SK-N-SH treated with all-trans-retinoic acid at 6 μM for 48 hours (cell line): Measurements from ENCODE around the gene ZGPAT.

Experiments used
- ATAC-seq: fragments of 200-7000 bp; cut with Tn5 transposase; 3 replicates; pipeline ENCODE4 v1.9.1; 2020; ENCODE audit warnings: mild to moderate bottlenecking, moderate library complexity
- ARNTL ChIP-seq: fragments of 450-650 bp; formaldehyde crosslinking; IDR thresholded peaks from 2 replicates; pipeline ENCODE4 v1.5.0; 2020; ENCODE audit warnings: low read depth, mild to moderate bottlenecking, moderate library complexity, borderline replicate concordance
- BACH2 ChIP-seq: fragments of 250-450 bp; sonication (Bioruptor Pico); IDR thresholded peaks from 2 replicates; pipeline ENCODE4 v1.9.0; 2021; ENCODE audit warnings: mild to moderate bottlenecking, borderline replicate concordance
- CSDC2 ChIP-seq: fragments of 250-450 bp; sonication (Bioruptor Pico); IDR thresholded peaks from 2 replicates; pipeline ENCODE4 v1.5.0; 2020; ENCODE audit warnings: mild to moderate bottlenecking, moderate library complexity
- CSRNP3 ChIP-seq: fragments of 250-450 bp; sonication (Bioruptor Pico); IDR thresholded peaks from 2 replicates; pipeline ENCODE4 v1.5.1; 2021; ENCODE audit warnings: mild to moderate bottlenecking, moderate library complexity
- ESRRG ChIP-seq: fragments of 250-450 bp; sonication (Bioruptor Pico); IDR thresholded peaks from 2 replicates; pipeline ENCODE4 v1.6.1; 2021; ENCODE audit warnings: mild to moderate bottlenecking
- GLIS3 ChIP-seq: fragments of 250-450 bp; sonication (Bioruptor Pico); IDR thresholded peaks from 2 replicates; pipeline ENCODE4 v1.5.0; 2020; ENCODE audit warnings: mild to moderate bottlenecking, moderate library complexity
- ISL1 ChIP-seq: fragments of 250-450 bp; sonication (Bioruptor Pico); IDR thresholded peaks from 2 replicates; pipeline ENCODE4 v2.1.2; 2022; ENCODE audit warnings: mild to moderate bottlenecking, moderate library complexity
- OSR1 ChIP-seq: fragments of 250-450 bp; sonication (Bioruptor Pico); IDR thresholded peaks from 2 replicates; pipeline ENCODE4 v1.8.0; 2022; ENCODE audit warnings: moderate library complexity, mild to moderate bottlenecking, inconsistent platforms
- PATZ1 ChIP-seq: fragments of 250-450 bp; sonication (Bioruptor Pico); IDR thresholded peaks from 2 replicates; pipeline ENCODE4 v1.8.0; 2020; ENCODE audit warnings: mild to moderate bottlenecking, moderate library complexity, borderline replicate concordance
- PPARA ChIP-seq: fragments of 250-450 bp; sonication (Bioruptor Pico); IDR thresholded peaks from 2 replicates; pipeline ENCODE4 v1.5.0; 2020; ENCODE audit warnings: mild to moderate bottlenecking, borderline replicate concordance
- RARB ChIP-seq: fragments of 250-450 bp; sonication (Bioruptor Pico); IDR thresholded peaks from 2 replicates; pipeline ENCODE4 v1.8.0; 2021; ENCODE audit warnings: mild to moderate bottlenecking, moderate library complexity
- SNAI2 ChIP-seq: fragments of 250-450 bp; sonication (Bioruptor Pico); IDR thresholded peaks from 2 replicates; pipeline ENCODE4 v1.5.0; 2020; ENCODE audit warnings: mild to moderate bottlenecking, moderate library complexity
- TCF4 ChIP-seq: fragments of 250-450 bp; sonication (Bioruptor Pico); IDR thresholded peaks from 2 replicates; pipeline ENCODE4 v1.8.0; 2021; ENCODE audit warnings: mild to moderate bottlenecking, moderate library complexity, borderline replicate concordance
- TOX ChIP-seq: fragments of 250-450 bp; sonication (Bioruptor Pico); IDR thresholded peaks from 2 replicates; pipeline ENCODE4 v1.8.0; 2021; ENCODE audit warnings: mild to moderate bottlenecking, moderate library complexity, borderline replicate concordance
- TSHZ2 ChIP-seq: fragments of 250-450 bp; sonication (Bioruptor Pico); IDR thresholded peaks from 2 replicates; pipeline ENCODE4 v1.5.0; 2020; ENCODE audit warnings: mild to moderate bottlenecking, moderate library complexity
- ZC3H10 ChIP-seq: fragments of 250-450 bp; sonication (Bioruptor Pico); IDR thresholded peaks from 2 replicates; pipeline ENCODE4 v1.5.1; 2021; ENCODE audit warnings: mild to moderate bottlenecking, moderate library complexity
- ZFP3 ChIP-seq: fragments of 250-450 bp; sonication (Bioruptor Pico); IDR thresholded peaks from 2 replicates; pipeline ENCODE4 v1.5.0; 2020; ENCODE audit warnings: mild to moderate bottlenecking, moderate library complexity
- ZFP30 ChIP-seq: fragments of 450-650 bp; formaldehyde crosslinking; IDR thresholded peaks from 2 replicates; pipeline ENCODE4 v1.5.0; 2022; ENCODE audit warnings: mild to moderate bottlenecking, moderate library complexity
- ZNF565 ChIP-seq: fragments of 450-650 bp; formaldehyde crosslinking; conservative IDR thresholded peaks from 2 replicates; pipeline ENCODE4 v1.5.0; 2020; ENCODE audit warnings: low read depth, mild to moderate bottlenecking, moderate library complexity
- ZNF70 ChIP-seq: fragments of 450-650 bp; formaldehyde crosslinking; IDR thresholded peaks from 2 replicates; pipeline ENCODE4 v1.5.0; 2020; ENCODE audit warnings: mild to moderate bottlenecking, moderate library complexity
- ZNF8 ChIP-seq: fragments of 450-650 bp; formaldehyde crosslinking; IDR thresholded peaks from 2 replicates; pipeline ENCODE4 v1.5.0; 2020; ENCODE audit warnings: mild to moderate bottlenecking, moderate library complexity
- TF ChIP-seq, protein P1 (sequence below): fragments of 250-450 bp; sonication (Bioruptor Pico); IDR thresholded peaks from 2 replicates; pipeline ENCODE4 v1.5.1; 2020; ENCODE audit warnings: low read depth, mild to moderate bottlenecking, moderate library complexity
- TF ChIP-seq, protein P2 (sequence below): fragments of 250-450 bp; sonication (Bioruptor Pico); IDR thresholded peaks from 2 replicates; pipeline ENCODE4 v1.8.0; 2021; ENCODE audit warnings: low read depth, mild to moderate bottlenecking, moderate library complexity, borderline replicate concordance

ZGPAT gene

DNA sequence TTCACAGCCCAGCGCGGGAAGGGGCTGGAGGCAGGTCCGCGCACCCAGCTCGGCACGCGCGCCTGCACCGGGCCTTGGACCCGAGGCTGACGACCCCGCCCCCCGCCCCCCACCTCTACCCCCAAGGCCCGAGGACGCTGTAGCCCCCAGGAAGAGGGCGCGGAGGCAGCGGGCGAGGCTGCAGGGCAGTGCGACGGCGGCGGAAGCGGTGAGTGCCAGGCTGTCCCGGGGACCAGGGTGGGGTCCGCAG lies 29.8 kb downstream of the ZGPAT start:
- no peak for ATAC-seq
- TF ChIP-seq, protein P1, sequence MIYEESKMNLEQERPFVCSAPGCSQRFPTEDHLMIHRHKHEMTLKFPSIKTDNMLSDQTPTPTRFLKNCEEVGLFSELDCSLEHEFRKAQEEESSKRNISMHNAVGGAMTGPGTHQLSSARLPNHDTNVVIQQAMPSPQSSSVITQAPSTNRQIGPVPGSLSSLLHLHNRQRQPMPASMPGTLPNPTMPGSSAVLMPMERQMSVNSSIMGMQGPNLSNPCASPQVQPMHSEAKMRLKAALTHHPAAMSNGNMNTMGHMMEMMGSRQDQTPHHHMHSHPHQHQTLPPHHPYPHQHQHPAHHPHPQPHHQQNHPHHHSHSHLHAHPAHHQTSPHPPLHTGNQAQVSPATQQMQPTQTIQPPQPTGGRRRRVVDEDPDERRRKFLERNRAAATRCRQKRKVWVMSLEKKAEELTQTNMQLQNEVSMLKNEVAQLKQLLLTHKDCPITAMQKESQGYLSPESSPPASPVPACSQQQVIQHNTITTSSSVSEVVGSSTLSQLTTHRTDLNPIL (CRISPR knock-in tag), result no peak
- no peak for TF ChIP-seq PPARA (CRISPR knock-in tag)
- TF ChIP-seq PATZ1 (CRISPR knock-in tag), result no peak
- no peak for TF ChIP-seq ZC3H10 (CRISPR knock-in tag)
- no peak for TF ChIP-seq ARNTL (CRISPR knock-in tag)
- no peak for TF ChIP-seq ZNF70 (CRISPR knock-in tag)
- no peak for TF ChIP-seq ESRRG (CRISPR knock-in tag)
- no peak for TF ChIP-seq ZNF8 (CRISPR knock-in tag)
- TF ChIP-seq TCF4 (CRISPR knock-in tag), result no peak
- no peak for TF ChIP-seq GLIS3 (CRISPR knock-in tag)
- TF ChIP-seq CSDC2, result no peak

DNA sequence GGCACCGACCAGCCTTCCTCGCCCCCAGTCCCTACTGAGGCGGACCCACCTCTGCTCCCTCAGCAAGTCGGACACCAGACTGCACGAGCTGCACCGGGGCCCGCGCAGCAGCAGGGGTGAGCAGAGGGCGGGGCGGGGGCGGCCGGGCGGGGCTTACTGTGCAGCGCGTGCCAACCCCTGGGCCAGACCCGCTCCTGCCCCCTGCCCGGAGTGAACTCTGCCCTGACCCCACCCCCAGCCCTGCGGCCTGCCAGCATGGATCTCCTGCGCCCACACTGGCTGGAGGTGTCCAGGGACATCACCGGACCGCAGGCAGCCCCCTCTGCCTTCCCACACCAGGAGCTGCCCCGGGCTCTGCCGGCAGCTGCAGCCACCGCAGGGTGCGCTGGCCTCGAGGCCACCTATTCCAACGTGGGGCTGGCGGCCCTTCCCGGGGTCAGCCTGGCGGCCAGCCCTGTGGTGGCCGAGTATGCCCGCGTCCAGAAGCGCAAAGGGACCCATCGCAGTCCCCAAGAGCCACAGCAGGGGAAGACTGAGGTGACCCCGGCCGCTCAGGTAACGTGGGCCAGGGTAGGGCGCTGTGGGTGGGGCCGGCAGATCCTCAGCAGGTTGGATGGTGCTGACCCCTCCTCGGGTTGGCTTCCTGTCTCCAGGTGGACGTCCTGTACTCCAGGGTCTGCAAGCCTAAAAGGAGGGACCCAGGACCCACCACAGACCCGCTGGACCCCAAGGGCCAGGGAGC lies 30.3 kb downstream of the ZGPAT start:
- TF ChIP-seq ZFP30 (CRISPR knock-in tag) (no peak), ISL1 (no peak), TOX (CRISPR knock-in tag) (no peak), ZFP3 (CRISPR knock-in tag) (no peak)
- TF ChIP-seq, protein P2, sequence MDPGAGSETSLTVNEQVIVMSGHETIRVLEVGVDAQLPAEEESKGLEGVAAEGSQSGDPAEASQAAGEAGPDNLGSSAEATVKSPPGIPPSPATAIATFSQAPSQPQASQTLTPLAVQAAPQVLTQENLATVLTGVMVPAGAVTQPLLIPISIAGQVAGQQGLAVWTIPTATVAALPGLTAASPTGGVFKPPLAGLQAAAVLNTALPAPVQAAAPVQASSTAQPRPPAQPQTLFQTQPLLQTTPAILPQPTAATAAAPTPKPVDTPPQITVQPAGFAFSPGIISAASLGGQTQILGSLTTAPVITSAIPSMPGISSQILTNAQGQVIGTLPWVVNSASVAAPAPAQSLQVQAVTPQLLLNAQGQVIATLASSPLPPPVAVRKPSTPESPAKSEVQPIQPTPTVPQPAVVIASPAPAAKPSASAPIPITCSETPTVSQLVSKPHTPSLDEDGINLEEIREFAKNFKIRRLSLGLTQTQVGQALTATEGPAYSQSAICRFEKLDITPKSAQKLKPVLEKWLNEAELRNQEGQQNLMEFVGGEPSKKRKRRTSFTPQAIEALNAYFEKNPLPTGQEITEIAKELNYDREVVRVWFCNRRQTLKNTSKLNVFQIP (CRISPR knock-in tag), result no peak

GRCh38 chr20:63738687-63739129 lies 30.9 kb downstream of the ZGPAT start:
- ATAC-seq, result no peak
- TF ChIP-seq CSRNP3 (no peak), PPARA (CRISPR knock-in tag) (no peak), CSDC2 (no peak), ZNF70 (CRISPR knock-in tag) (no peak), TCF4 (CRISPR knock-in tag) (no peak), SNAI2 (no peak), PATZ1 (CRISPR knock-in tag) (no peak), TOX (CRISPR knock-in tag) (no peak), GLIS3 (CRISPR knock-in tag) (no peak), BACH2 (no peak), ZFP3 (CRISPR knock-in tag) (no peak), ISL1 (no peak), RARB (no peak), TSHZ2 (CRISPR knock-in tag) (no peak), OSR1 (CRISPR knock-in tag) (no peak), ZNF8 (CRISPR knock-in tag) (no peak), ZNF565 (no peak), ESRRG (CRISPR knock-in tag) (no peak)
- TF ChIP-seq, protein P2 (CRISPR knock-in tag), result no peak
- TF ChIP-seq, protein P1 (CRISPR knock-in tag), result no peak

More for the DNA sequence above, 30.3 kb downstream of the ZGPAT start:
- no peak for ATAC-seq
